Measurements from ENCODE around the gene PAPPA. TPM values are rescaled to one million over a fixed set of nuclear protein-coding genes. Genes with fewer than 3 reads are reported as not detected.

Gene PAPPA
- total and polyA plus RNA-seq, 8 donors, result 0.45 to 11.7 (median 1.9) TPM

- Histone ChIP-seq H3K4me1 (no peaks in the 10 kb centered on the region), H3K9me3 (no peaks in the 10 kb centered on the region), H3K4me3 (no peak overlapping the region), H3K27me3 (no peaks in the 10 kb centered on the region), H3K27ac (no peak overlapping the region), H3K36me3 (no peaks in the 10 kb centered on the region)
- 87 to 95% (median 89%) methylated on average over 3 of the region's 3 CpGs for WGBS, 5 donors
- intact Hi-C loops (cut with DNase I; ENCODE audit: low total_unique reads), result no loop called here
- no peak for TF ChIP-seq POLR2AphosphoS5 (IDR thresholded peaks at IDR 0.05)
- DNase-seq, result no peak
Observed at GRCh38 chr9:116313638-116314037, 160.0 kb downstream of the PAPPA start.

- TF ChIP-seq EP300 (IDR thresholded peaks at IDR 0.05) (no peak), POLR2A (IDR thresholded peaks at IDR 0.05) (no peak), POLR2AphosphoS5 (IDR thresholded peaks at IDR 0.05) (no peak)
- TF ChIP-seq, protein P1, sequence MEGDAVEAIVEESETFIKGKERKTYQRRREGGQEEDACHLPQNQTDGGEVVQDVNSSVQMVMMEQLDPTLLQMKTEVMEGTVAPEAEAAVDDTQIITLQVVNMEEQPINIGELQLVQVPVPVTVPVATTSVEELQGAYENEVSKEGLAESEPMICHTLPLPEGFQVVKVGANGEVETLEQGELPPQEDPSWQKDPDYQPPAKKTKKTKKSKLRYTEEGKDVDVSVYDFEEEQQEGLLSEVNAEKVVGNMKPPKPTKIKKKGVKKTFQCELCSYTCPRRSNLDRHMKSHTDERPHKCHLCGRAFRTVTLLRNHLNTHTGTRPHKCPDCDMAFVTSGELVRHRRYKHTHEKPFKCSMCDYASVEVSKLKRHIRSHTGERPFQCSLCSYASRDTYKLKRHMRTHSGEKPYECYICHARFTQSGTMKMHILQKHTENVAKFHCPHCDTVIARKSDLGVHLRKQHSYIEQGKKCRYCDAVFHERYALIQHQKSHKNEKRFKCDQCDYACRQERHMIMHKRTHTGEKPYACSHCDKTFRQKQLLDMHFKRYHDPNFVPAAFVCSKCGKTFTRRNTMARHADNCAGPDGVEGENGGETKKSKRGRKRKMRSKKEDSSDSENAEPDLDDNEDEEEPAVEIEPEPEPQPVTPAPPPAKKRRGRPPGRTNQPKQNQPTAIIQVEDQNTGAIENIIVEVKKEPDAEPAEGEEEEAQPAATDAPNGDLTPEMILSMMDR (IDR thresholded peaks at IDR 0.05), result no peak
- WGBS, 5 donors, result 78 to 93% (median 84%) methylated on average over 2 of the region's 2 CpGs
- no peak overlapping the region for H3K4me3 ChIP-seq
- no peaks in the 10 kb centered on the region for H3K36me3 ChIP-seq
- no peak for DNase-seq
- intact Hi-C loops (cut with DNase I; ENCODE audit: low total_unique reads), result no loop called here
- no peaks in the 10 kb centered on the region for H3K27me3 ChIP-seq
- H3K27ac ChIP-seq, result no peak overlapping the region
- H3K9me3 ChIP-seq, result no peaks in the 10 kb centered on the region
- no peaks in the 10 kb centered on the region for H3K4me1 ChIP-seq
Observed at GRCh38 chr9:116316246-116316645, 162.7 kb downstream of the PAPPA start.

GRCh38 chr9:116317503-116317902 is 163.9 kb downstream of the PAPPA start:
- Histone ChIP-seq H3K4me3 (no peak overlapping the region), H3K4me1 (no peaks in the 10 kb centered on the region), H3K27me3 (no peaks in the 10 kb centered on the region), H3K27ac (no peak overlapping the region), H3K36me3 (no peaks in the 10 kb centered on the region), H3K9me3 (no peaks in the 10 kb centered on the region)
- intact Hi-C loops (cut with DNase I; ENCODE audit: low total_unique reads), result no loop called here
- 73 to 90% (median 81%) methylated on average over 2 of the region's 2 CpGs for WGBS, 5 donors
- no peak for DNase-seq
- no peak for TF ChIP-seq EP300 (IDR thresholded peaks at IDR 0.05)
- TF ChIP-seq POLR2A (IDR thresholded peaks at IDR 0.05), result no peak
- TF ChIP-seq, protein P1 (IDR thresholded peaks at IDR 0.05), result no peak
- no peak for TF ChIP-seq POLR2AphosphoS5 (IDR thresholded peaks at IDR 0.05)

- Histone ChIP-seq H3K27ac (peak overlapping the region in 3 of 5 donors; percentile 29 to 53 (median 34)), H3K36me3 (no peaks in the 10 kb centered on the region), H3K9me3 (no peaks in the 10 kb centered on the region), H3K27me3 (no peaks in the 10 kb centered on the region), H3K4me1 (peaks cover 0 to 5% (median 2%) of the 10 kb centered on the region in 4 donors), H3K4me3 (no peak overlapping the region)
- no peak for TF ChIP-seq POLR2A (IDR thresholded peaks at IDR 0.05)
- no peak for TF ChIP-seq POLR2AphosphoS5 (IDR thresholded peaks at IDR 0.05)
- TF ChIP-seq, protein P1 (IDR thresholded peaks at IDR 0.05), result no peak
- no peak for TF ChIP-seq EP300 (IDR thresholded peaks at IDR 0.05)
- peak in 1 of 2 donors; percentile 76 for DNase-seq
- 72 to 79% (median 73%) methylated on average over 19 of the region's 19 CpGs for WGBS, 5 donors
- intact Hi-C loops (cut with DNase I; ENCODE audit: low total_unique reads), result no loop called here
Observed at GRCh38 chr9:116318468-116319374, 165.1 kb downstream of the PAPPA start.

DNA sequence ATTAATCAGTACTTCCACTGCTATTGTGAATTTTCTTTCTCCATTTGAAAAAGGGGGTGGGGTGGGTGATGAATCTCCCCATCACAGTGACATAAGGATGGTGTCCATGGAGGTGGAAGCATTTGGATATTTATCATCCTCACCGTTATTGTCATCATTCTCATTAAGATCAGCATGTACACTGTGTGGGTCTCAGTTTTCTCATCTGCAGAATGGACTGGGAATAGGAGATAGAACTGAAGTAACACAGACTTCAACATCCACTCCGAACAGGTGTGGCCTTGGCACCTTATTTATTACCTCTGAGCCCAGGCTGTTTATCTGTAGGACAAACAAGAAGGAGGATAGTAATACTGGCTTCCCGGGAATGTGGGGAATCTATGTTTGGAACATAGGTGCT is 165.9 kb downstream of the PAPPA start:
- no peak for DNase-seq
- intact Hi-C loops (cut with DNase I; ENCODE audit: low total_unique reads), result no loop called here
- Histone ChIP-seq H3K9me3 (no peaks in the 10 kb centered on the region), H3K27ac (peak overlapping the region in 1 of 5 donors; percentile 53), H3K27me3 (no peaks in the 10 kb centered on the region), H3K4me1 (peaks cover 0 to 8% (median 2%) of the 10 kb centered on the region in 4 donors), H3K36me3 (no peaks in the 10 kb centered on the region), H3K4me3 (no peak overlapping the region)
- WGBS, 5 donors, result 80 to 87% (median 82%) methylated on average over 3 of the region's 3 CpGs
- TF ChIP-seq POLR2AphosphoS5 (IDR thresholded peaks at IDR 0.05) (no peak), EP300 (IDR thresholded peaks at IDR 0.05) (no peak)
